GM10248 (cell line): ENCODE data around the gene SMARCA4.

Source experiments
- CTCF ChIA-PET: fragments of 300-600 bp; sonication (Branson Sonifier 250); formaldehyde crosslinking; extraction: SDS; loops from one replicate; lab custom pipeline; 2021; ENCODE audit warnings: antibody characterized with exemption; lab: Yijun Ruan, JAX
- POLR2A ChIA-PET: fragments of 350-650 bp; sonication (Branson Sonifier 250); formaldehyde crosslinking; extraction: SDS; loops from one replicate; lab custom pipeline; 2020; ENCODE audit warnings: antibody characterized with exemption; lab: Yijun Ruan, JAX
- DNase-seq: peaks from one replicate; pipeline ENCODE4 v3.0.0; 2012; ENCODE audit errors: extremely low spot score
- CTCF ChIP-seq: IDR thresholded peaks from 2 replicates; pipeline ENCODE4 v1.5.1; 2012; ENCODE audit warnings: mild to moderate bottlenecking, low read depth; ENCODE audit errors: extremely low read depth, missing control alignments, control extremely low read depth

The SMARCA4 gene

GRCh38 chr19:11041966-11042627 lies 81.3 kb downstream of the SMARCA4 start:
- POLR2A ChIA-PET: no interaction called here
- CTCF ChIA-PET: no interaction called here
- DNase-seq: no peak
- no peak for TF ChIP-seq CTCF

DNA sequence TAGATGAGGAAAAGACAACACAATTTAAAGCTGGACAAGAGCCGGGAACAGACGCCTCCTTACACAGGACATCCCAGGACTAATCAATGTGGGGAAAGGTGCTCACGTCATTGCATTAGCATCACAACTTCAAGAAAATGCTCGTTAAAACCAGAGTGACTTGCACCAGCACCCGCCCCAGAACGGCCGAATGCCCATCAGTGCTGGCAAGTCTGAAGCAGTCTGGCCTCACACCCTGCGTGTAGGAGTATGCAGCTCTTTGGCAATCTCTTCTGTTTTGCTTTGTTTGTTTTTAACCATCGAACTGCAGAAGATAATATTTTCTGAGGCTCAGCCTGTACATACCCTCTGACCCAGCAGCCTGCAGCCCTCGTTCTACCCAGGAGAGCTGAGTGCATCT lies 83.6 kb downstream of the SMARCA4 start:
- ChIA-PET CTCF (interaction anchor here (1.6 to 3.5 kb wide), 2 partner anchors 9 to 102 kb away, joined by 5 to 37 read pairs; no protein-coding TSS in a partner anchor), POLR2A (no interaction called here)
- no peak for DNase-seq
- no peak for TF ChIP-seq CTCF

DNA sequence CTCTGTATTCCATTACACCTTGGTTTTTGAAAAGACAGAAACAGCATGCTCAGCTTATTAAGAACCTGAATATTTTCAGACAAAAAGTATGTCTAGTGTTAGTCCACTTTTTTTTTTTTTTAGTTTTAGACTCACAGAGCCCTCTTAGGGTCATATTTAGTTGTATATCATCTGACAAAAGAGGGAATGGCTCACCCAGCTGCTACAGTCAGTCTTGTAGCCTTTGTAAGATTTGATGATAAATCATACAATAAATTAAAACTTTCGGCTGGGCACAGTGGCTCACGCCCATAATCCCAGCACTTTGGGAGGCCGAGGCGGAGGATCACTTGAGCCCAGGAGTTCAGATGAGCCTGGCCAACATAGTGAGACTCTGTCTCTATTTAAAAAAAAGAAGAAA lies 84.7 kb downstream of the SMARCA4 start:
- no peak for TF ChIP-seq CTCF
- ChIA-PET CTCF (interaction anchor here (1.6 to 3.5 kb wide), 2 partner anchors 11 to 103 kb away, joined by 5 to 37 read pairs; no protein-coding TSS in a partner anchor), POLR2A (no interaction called here)
- DNase-seq: no peak

DNA sequence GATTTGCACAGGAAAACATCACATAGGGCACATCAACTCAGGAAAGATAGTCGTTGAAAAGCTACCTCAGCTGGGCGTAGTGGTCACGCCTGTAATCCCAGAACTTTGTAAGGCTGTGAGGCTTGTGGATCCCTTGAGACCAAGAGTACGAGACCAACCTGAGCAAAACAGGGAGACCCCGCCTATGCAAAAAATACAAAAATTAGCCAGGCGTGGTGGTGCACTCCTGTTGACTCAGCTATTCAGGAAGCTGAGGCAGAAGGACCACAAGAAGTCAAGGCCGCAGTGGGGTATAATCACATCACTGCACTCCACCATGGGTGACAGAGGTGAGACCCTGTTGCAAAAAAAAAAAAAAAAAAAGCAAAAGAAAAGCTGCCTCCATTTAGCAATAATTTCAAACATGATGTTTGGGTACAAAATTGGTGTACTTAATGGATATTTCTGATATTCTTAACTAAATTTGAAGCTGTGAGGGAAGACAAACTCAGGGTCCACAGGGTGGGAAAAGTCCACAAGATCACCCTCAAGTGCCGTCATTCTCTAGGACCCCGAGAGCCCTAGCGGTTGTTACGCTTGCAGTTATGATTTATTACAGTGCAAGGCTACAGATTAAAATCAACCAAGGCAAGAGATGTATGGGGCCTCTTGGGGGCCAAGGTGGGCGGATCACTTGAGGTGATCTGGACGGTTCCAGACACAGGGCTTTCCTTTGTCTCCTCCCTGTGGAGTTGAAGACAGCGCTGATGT lies 86.0 kb downstream of the SMARCA4 start:
- no peak for TF ChIP-seq CTCF
- CTCF ChIA-PET: interaction anchor here (3.5 kb wide), 1 partner anchor 12 kb away, joined by 37 read pairs; no protein-coding TSS in a partner anchor
- no peak for DNase-seq
- POLR2A ChIA-PET: interaction anchor here (0.5 to 0.6 kb wide), 2 partner anchors 220 to 458 kb away, joined by 3 to 4 read pairs; no protein-coding TSS in a partner anchor

DNA sequence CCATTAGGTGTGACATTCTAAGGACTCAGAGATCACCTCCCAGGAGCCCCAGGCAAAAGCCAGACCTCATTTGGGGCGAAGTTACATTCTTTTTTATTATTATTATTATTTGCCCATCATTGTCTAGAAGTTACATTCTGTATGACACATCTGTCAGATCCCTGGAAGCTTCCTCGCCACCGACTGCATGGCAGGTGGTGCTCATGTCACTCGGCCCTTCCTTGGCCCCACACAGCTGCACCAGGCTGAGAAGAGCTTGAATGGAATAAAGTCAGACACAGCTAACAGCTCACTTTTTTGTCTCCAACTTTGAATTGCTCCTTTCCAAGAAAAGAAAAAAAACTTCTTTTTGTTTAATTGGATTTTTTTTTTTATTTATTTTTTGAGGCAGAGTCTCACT lies 87.0 kb downstream of the SMARCA4 start:
- ChIA-PET POLR2A (no interaction called here), CTCF (interaction anchor here (1.5 to 2.1 kb wide), 2 partner anchors 12 to 79 kb away, joined by 3 to 13 read pairs; no protein-coding TSS in a partner anchor)
- TF ChIP-seq CTCF: no peak
- DNase-seq: no peak

GRCh38 chr19:11050323-11051114 lies 89.7 kb downstream of the SMARCA4 start:
- ChIA-PET POLR2A (interaction anchor here (0.6 kb wide), 1 partner anchor 73 kb away, joined by 5 read pairs; no protein-coding TSS in a partner anchor), CTCF (interaction anchor here (0.8 to 1.3 kb wide), 2 partner anchors 15 to 16 kb away, joined by 3 to 5 read pairs; no protein-coding TSS in a partner anchor)
- no peak for DNase-seq
- no peak for TF ChIP-seq CTCF
